ENCODE measurements around the gene TAS1R2. TPM values are rescaled to one million over a fixed set of nuclear protein-coding genes. Genes with fewer than 3 reads are reported as not detected.
A peak's percentile ranks its signal among the peaks of the same experiment; 100 is the strongest.

TAS1R2 gene
- total and polyA plus RNA-seq, 2 of the 13 experiments (the other 11 are each of a cell fraction or from before 2014, with no cell fraction given) = not detected

DNA sequence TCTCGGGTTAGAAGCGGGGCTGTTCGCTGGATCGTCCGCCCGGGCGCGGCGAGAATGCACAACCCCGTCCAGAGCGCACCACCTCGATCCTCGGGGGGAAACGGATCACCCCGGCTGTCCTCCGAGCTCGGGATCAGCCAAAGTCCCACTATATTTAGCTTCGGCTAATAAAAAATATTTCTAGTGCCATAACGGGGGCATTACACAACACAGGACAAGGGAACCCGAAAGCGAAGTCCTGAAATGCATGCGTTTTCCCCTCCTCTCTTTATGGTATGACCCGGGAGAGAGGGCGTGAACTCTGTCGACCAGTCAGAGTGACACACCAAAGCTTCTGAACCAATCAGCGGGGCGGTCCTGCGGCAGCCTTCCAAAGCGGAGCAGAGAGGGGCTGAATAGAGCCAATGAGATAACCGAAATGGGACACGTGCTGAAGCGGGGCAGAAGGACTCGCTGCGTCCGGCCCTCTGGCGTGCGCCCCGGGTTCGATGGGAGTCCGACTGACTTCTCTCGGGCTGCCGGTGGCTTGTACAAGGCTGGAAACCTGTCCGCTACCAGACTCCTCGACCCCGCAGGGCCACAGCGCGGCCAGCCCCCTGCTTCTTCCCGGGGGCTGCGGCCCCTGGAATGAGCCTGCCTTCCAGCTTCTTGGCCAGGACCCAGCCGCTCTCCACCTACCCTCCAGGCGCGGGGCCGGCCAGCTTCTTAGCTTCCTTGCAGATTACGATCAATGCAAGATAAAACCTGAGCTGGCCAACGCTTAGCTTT is 43.2 kb upstream of the TAS1R2 start, which contains the start of gene ALDH4A1 (continued):
- TF ChIP-seq ZFP90 (CRISPR knock-in tag; IDR thresholded peaks at IDR 0.05; ENCODE audit: borderline replicate concordance) (0 out of 2 replicates have a peak, but pooled peaks have one; percentile 16), ZNF501 (CRISPR knock-in tag; IDR thresholded peaks at IDR 0.05) (peak; percentile 12; the same call in 1 of the 2 replicates), ZNF263 (CRISPR knock-in tag; IDR thresholded peaks at IDR 0.05) (no peak; the same call in 1 of the 2 replicates), ZNF691 (CRISPR knock-in tag; IDR thresholded peaks at IDR 0.05; ENCODE audit: borderline replicate concordance, low read depth) (peak; percentile 71; the same call in 1 of the 2 replicates), ZNF234 (CRISPR knock-in tag; conservative IDR thresholded peaks at IDR 0.05) (0 out of 2 replicates have a peak, but pooled peaks have one; percentile 38), NR2F6 (IDR thresholded peaks at IDR 0.05) (no peak), NR2F6 (CRISPR knock-in tag; IDR thresholded peaks at IDR 0.05) (no peak), ZFP91 (CRISPR knock-in tag; IDR thresholded peaks at IDR 0.05; ENCODE audit: borderline replicate concordance) (peak; percentile 27; the same call in 1 of the 2 replicates), ZNF570 (CRISPR knock-in tag; IDR thresholded peaks at IDR 0.05; ENCODE audit: borderline replicate concordance) (no peak), ARNT2 (CRISPR knock-in tag; IDR thresholded peaks at IDR 0.05; ENCODE audit: low read depth) (no peak)
- TF ChIP-seq, protein P1, sequence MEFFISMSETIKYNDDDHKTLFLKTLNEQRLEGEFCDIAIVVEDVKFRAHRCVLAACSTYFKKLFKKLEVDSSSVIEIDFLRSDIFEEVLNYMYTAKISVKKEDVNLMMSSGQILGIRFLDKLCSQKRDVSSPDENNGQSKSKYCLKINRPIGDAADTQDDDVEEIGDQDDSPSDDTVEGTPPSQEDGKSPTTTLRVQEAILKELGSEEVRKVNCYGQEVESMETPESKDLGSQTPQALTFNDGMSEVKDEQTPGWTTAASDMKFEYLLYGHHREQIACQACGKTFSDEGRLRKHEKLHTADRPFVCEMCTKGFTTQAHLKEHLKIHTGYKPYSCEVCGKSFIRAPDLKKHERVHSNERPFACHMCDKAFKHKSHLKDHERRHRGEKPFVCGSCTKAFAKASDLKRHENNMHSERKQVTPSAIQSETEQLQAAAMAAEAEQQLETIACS (CRISPR knock-in tag; IDR thresholded peaks at IDR 0.05) = no peak; the same call in 1 of the 2 replicates
- TF ChIP-seq, protein P2, sequence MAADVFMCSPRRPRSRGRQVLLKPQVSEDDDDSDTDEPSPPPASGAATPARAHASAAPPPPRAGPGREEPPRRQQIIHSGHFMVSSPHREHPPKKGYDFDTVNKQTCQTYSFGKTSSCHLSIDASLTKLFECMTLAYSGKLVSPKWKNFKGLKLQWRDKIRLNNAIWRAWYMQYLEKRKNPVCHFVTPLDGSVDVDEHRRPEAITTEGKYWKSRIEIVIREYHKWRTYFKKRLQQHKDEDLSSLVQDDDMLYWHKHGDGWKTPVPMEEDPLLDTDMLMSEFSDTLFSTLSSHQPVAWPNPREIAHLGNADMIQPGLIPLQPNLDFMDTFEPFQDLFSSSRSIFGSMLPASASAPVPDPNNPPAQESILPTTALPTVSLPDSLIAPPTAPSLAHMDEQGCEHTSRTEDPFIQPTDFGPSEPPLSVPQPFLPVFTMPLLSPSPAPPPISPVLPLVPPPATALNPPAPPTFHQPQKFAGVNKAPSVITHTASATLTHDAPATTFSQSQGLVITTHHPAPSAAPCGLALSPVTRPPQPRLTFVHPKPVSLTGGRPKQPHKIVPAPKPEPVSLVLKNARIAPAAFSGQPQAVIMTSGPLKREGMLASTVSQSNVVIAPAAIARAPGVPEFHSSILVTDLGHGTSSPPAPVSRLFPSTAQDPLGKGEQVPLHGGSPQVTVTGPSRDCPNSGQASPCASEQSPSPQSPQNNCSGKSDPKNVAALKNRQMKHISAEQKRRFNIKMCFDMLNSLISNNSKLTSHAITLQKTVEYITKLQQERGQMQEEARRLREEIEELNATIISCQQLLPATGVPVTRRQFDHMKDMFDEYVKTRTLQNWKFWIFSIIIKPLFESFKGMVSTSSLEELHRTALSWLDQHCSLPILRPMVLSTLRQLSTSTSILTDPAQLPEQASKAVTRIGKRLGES (CRISPR knock-in tag; IDR thresholded peaks at IDR 0.05; ENCODE audit: borderline replicate concordance) = no peak
- TF ChIP-seq, protein P3, sequence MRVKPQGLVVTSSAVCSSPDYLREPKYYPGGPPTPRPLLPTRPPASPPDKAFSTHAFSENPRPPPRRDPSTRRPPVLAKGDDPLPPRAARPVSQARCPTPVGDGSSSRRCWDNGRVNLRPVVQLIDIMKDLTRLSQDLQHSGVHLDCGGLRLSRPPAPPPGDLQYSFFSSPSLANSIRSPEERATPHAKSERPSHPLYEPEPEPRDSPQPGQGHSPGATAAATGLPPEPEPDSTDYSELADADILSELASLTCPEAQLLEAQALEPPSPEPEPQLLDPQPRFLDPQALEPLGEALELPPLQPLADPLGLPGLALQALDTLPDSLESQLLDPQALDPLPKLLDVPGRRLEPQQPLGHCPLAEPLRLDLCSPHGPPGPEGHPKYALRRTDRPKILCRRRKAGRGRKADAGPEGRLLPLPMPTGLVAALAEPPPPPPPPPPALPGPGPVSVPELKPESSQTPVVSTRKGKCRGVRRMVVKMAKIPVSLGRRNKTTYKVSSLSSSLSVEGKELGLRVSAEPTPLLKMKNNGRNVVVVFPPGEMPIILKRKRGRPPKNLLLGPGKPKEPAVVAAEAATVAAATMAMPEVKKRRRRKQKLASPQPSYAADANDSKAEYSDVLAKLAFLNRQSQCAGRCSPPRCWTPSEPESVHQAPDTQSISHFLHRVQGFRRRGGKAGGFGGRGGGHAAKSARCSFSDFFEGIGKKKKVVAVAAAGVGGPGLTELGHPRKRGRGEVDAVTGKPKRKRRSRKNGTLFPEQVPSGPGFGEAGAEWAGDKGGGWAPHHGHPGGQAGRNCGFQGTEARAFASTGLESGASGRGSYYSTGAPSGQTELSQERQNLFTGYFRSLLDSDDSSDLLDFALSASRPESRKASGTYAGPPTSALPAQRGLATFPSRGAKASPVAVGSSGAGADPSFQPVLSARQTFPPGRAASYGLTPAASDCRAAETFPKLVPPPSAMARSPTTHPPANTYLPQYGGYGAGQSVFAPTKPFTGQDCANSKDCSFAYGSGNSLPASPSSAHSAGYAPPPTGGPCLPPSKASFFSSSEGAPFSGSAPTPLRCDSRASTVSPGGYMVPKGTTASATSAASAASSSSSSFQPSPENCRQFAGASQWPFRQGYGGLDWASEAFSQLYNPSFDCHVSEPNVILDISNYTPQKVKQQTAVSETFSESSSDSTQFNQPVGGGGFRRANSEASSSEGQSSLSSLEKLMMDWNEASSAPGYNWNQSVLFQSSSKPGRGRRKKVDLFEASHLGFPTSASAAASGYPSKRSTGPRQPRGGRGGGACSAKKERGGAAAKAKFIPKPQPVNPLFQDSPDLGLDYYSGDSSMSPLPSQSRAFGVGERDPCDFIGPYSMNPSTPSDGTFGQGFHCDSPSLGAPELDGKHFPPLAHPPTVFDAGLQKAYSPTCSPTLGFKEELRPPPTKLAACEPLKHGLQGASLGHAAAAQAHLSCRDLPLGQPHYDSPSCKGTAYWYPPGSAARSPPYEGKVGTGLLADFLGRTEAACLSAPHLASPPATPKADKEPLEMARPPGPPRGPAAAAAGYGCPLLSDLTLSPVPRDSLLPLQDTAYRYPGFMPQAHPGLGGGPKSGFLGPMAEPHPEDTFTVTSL (CRISPR knock-in tag; IDR thresholded peaks at IDR 0.05; ENCODE audit: borderline replicate concordance) = no peak; the same call in 1 of the 2 replicates

Data from HepG2 (cell line).